Colonic mucosa (tissue), 4 donors: ENCODE results near the gene SECISBP2L. TPM values are rescaled to one million over a fixed set of nuclear protein-coding genes. Genes with fewer than 3 reads are reported as not detected.
A peak's percentile ranks its signal among the peaks of the same experiment; 100 is the strongest.

Source experiments
- DNase-seq: peaks from one replicate; pipeline ENCODE4 v3.0.0-alpha.2; 2020
- H3K27ac ChIP-seq: fragments of 200-600 bp; one replicate; pipeline ENCODE4 v1.8.0; 2021
- H3K27me3 ChIP-seq: fragments of 200-600 bp; one replicate; pipeline ENCODE4 v1.8.0; 2021
- H3K36me3 ChIP-seq: fragments of 200-600 bp; one replicate; pipeline ENCODE4 v1.8.0; 2021
- H3K4me1 ChIP-seq: fragments of 200-600 bp; one replicate; pipeline ENCODE4 v1.8.0; 2021; ENCODE audit warnings: mild to moderate bottlenecking
- H3K4me3 ChIP-seq: fragments of 200-600 bp; one replicate; pipeline ENCODE4 v1.8.0; 2021
- H3K9ac ChIP-seq, 2 donors: one replicate each; pipeline ENCODE4 v1.7.0; 2013; ENCODE audit warnings: control low read depth in 2 of 2, low read depth in 2 of 2, low read length in 2 of 2
- H3K9me3 ChIP-seq: fragments of 200-600 bp; one replicate; pipeline ENCODE4 v1.8.0; 2021
- intact Hi-C: fragments of 100-400 bp; cut with DNase I; formaldehyde crosslinking; loops from one replicate; pipeline ENCODE4 v1.14.1; 2022
- total RNA-seq, 2 donors: library from RNA; stranded (reverse); fragmentation: NEBNext Ultra II Directional in 1 of 2; extraction: Animal tissue kit (Norgen Biotek cat#: 25700) in 1 of 2; gene quantifications; one replicate each; pipeline ENCODE4 v1.2.1, GENCODE V29; 2021
- TF ChIP-seq, protein P1 (sequence below): fragments of 200-600 bp; IDR thresholded peaks from one replicate; pipeline ENCODE4 v1.8.0; 2022; ENCODE audit warnings: antibody characterized with exemption, mild to moderate bottlenecking
- donor health status: healthy.
- donor health status: DM: no; HTN: no; CAD: no.
- donor health status: DM: no; HTN: no; CAD: no.

The SECISBP2L gene
- total RNA-seq, 2 donors from 2014 or later = 26.9 to 45.2 TPM

DNA sequence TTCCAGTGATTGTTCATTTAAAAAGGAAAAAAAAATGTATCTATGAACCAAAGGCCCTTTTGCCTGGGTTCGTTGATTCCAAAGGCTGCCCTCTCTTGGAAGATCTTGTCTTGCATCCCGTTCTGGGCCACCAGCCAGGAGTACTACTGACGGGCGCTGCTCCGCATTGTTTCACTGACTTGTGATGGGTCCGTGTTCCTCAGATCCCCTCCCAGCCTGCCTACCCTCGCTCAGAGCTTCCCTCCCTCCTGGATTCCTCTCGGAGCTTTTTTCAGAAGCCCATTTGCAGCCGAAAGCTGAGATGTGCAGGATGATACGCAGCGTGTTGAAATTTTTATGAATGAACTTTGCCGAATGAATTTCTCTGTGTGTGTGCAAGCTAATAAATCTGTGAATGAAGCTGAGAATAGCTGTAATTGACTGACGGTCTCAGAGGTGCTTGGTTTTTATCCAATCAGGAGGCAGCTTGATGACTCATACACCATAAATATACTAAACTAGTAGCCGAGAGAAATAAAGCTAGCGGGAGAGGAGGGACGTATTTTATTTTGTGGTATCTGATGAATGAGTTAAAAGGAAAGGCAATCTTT, 82.6 kb downstream of the SECISBP2L start, which contains the start of gene SHC4:
TSS of gene SHC4 (minus strand) at position 396 of the 590 bp plus-strand sequence. CDS start 904 bp downstream, outside the sequence.
- Histone ChIP-seq H3K9me3 (no peaks in the 10 kb centered on the region), H3K4me1 (peaks cover 10% of the 10 kb centered on the region), H3K27me3 (peaks cover 8% of the 10 kb centered on the region), H3K36me3 (no peaks in the 10 kb centered on the region), H3K4me3 (peak within 1 kb of the TSS; percentile 39), H3K27ac (no peak within 1 kb of the TSS), H3K9ac (peak within 1 kb of the TSS; percentile 14 to 31)
- TF ChIP-seq, protein P1, sequence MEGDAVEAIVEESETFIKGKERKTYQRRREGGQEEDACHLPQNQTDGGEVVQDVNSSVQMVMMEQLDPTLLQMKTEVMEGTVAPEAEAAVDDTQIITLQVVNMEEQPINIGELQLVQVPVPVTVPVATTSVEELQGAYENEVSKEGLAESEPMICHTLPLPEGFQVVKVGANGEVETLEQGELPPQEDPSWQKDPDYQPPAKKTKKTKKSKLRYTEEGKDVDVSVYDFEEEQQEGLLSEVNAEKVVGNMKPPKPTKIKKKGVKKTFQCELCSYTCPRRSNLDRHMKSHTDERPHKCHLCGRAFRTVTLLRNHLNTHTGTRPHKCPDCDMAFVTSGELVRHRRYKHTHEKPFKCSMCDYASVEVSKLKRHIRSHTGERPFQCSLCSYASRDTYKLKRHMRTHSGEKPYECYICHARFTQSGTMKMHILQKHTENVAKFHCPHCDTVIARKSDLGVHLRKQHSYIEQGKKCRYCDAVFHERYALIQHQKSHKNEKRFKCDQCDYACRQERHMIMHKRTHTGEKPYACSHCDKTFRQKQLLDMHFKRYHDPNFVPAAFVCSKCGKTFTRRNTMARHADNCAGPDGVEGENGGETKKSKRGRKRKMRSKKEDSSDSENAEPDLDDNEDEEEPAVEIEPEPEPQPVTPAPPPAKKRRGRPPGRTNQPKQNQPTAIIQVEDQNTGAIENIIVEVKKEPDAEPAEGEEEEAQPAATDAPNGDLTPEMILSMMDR = no peak
- intact Hi-C loops = no loop called here
- peak; percentile 54 for DNase-seq

DNA sequence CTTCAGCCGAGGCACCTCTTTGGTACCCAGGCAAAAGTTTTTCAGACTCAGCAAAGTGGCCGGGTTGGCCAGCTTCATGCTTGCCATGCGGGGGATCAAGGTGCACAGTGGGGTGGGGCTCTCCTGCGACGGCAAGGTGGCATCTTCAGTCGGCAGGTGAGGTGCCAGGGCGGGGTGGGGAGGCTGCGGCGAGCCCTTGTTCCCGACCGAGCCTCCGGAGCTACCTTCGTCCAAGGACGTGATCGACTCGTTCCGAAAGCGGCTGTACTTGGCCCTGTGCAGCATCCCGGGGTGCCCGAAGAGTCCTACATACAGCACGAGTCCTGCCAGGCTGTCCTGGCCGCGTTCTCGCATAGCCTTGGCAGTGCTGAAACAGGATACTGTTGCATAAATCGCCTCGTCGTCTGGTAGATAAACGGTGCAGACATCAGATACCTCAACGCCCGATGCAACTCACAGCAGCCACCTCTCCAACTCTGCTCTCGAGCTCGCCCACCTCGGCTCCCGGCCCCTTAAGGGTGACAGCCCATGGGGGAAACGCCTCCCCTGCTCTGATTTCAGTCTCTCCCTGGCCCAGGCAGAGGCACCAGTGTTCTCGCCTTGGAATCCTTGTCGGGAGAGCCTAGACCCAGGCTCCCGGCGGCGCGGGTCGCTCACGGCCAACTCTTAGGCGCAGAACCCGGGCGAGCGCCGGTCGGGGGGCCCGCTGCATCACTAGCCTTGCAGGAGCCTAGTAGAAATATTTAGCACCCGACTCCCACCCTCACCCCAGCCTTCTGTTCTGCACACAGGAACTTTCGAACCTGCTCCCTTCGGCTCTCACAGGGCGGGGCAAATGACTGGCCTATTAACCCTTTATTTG, 83.4 kb downstream of the SECISBP2L start:
- H3K27ac ChIP-seq = no peak overlapping the region
- peak overlapping the region; percentile 39 for H3K4me3 ChIP-seq
- H3K9ac ChIP-seq = peak overlapping the region; percentile 7 to 31
- H3K4me1 ChIP-seq = peaks cover 10% of the 10 kb centered on the region
- TF ChIP-seq, protein P1 = no peak
- no peak for DNase-seq
- no peaks in the 10 kb centered on the region for H3K36me3 ChIP-seq
- H3K27me3 ChIP-seq = peaks cover 8% of the 10 kb centered on the region
- H3K9me3 ChIP-seq = no peaks in the 10 kb centered on the region
- intact Hi-C loops = no loop called here

DNA sequence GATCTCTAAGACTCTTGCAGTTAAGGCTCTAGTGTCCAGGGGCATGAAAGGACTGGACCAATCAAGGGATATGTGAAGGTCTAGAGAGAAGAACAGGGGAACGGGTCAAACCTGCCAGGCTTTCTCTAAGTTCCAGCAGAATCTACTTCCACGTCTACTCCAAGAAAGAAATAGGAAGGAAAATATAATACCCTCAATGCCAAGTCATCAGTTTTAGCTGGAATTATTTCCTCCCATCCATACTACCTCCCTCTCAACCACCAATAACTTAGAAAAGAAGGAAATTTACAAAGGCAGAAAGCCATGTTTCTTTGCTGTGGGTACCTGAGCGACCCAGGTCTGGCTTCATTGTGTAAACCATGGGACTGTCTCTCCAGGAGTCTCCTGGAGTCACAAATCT, 90.3 kb downstream of the SECISBP2L start:
- no peaks in the 10 kb centered on the region for H3K36me3 ChIP-seq
- no peaks in the 10 kb centered on the region for H3K27me3 ChIP-seq
- H3K27ac ChIP-seq = no peak overlapping the region
- no peak overlapping the region for H3K4me3 ChIP-seq
- TF ChIP-seq, protein P1 = no peak
- intact Hi-C loops = no loop called here
- no peaks in the 10 kb centered on the region for H3K9me3 ChIP-seq
- DNase-seq = no peak
- H3K9ac ChIP-seq = no peak overlapping the region
- no peaks in the 10 kb centered on the region for H3K4me1 ChIP-seq

DNA sequence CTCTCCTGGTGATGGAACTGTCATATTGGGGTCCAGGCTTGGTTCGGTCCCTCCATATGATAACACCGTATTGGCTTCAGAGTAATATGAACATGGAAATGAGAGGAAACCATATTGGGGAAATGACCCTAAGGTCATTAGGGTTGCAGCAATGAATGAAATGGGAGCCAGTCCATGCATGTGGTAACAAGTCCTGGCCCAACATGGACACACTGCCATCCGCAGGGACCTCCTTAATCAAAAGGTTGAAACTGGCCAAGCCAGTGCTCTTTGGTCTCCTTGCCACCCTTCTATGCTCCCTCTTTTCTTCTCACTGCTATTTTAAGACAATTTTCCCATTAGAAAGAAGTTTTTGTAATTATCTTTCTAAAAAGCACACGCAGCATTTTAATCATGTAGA, 90.9 kb downstream of the SECISBP2L start:
- intact Hi-C loops = no loop called here
- no peak for DNase-seq
- Histone ChIP-seq H3K4me3 (no peak overlapping the region), H3K4me1 (no peaks in the 10 kb centered on the region), H3K27me3 (no peaks in the 10 kb centered on the region), H3K9me3 (no peaks in the 10 kb centered on the region), H3K9ac (no peak overlapping the region), H3K36me3 (no peaks in the 10 kb centered on the region), H3K27ac (no peak overlapping the region)
- TF ChIP-seq, protein P1 = no peak

DNA sequence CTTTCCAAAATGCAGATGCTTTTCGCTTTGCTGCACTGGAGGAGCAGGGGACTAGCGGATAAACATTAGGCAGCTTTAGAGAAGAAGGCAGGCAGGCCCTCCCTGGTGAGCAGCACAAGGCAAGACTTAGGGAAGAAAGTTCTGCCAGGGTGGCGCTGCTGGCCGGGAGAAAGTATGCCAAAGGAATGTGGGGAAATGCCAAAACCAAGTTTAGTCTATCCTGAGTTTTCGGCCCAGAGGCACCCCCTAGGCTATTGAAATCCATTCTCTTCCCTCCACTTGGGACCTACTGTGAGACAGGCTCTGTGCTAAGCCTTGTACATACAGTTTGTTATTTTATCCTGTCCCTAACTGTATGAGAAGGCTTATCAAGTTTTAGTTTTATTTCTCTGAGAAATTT, 91.7 kb downstream of the SECISBP2L start:
- H3K9ac ChIP-seq = no peak overlapping the region
- no peaks in the 10 kb centered on the region for H3K9me3 ChIP-seq
- H3K4me3 ChIP-seq = no peak overlapping the region
- no peaks in the 10 kb centered on the region for H3K27me3 ChIP-seq
- DNase-seq = no peak
- no peaks in the 10 kb centered on the region for H3K4me1 ChIP-seq
- H3K36me3 ChIP-seq = no peaks in the 10 kb centered on the region
- intact Hi-C loops = no loop called here
- TF ChIP-seq, protein P1 = no peak
- no peak overlapping the region for H3K27ac ChIP-seq
